Measurements from ENCODE around the gene SASH1.
A peak's percentile ranks its signal among the peaks of the same experiment; 100 is the strongest.

Gene SASH1

GRCh38 chr6:148342350-148343046, at the start of gene SASH1:
SASH1 (plus strand) TSS chr6:148342838; CDS start chr6:148343068, 230 bp downstream.
- DNase-seq, result peak; percentile 27 to 38

- DNase-seq, result no peak
Measured at GRCh38 chr6:148293181-148293995, 49.2 kb upstream of the SASH1 start.

- no peak for DNase-seq
Measured at GRCh38 chr6:148294059-148294458, 48.6 kb upstream of the SASH1 start.

- no peak for DNase-seq
Measured at GRCh38 chr6:148295261-148295887, 47.3 kb upstream of the SASH1 start.

- DNase-seq, result no peak
Measured at GRCh38 chr6:148296771-148297170, 45.9 kb upstream of the SASH1 start.

- DNase-seq, result no peak
Measured at GRCh38 chr6:148298683-148299082, 44.0 kb upstream of the SASH1 start.

- DNase-seq, result no peak
Measured at GRCh38 chr6:148303616-148304015, 39.0 kb upstream of the SASH1 start.

GRCh38 chr6:148304976-148305375, 37.7 kb upstream of the SASH1 start:
- no peak for DNase-seq

GRCh38 chr6:148306286-148306685, 36.4 kb upstream of the SASH1 start:
- DNase-seq, result no peak

- no peak for DNase-seq
Measured at GRCh38 chr6:148307405-148307804, 35.2 kb upstream of the SASH1 start.

GRCh38 chr6:148309301-148309700, 33.3 kb upstream of the SASH1 start:
- DNase-seq, result no peak

- DNase-seq, result no peak
Measured at GRCh38 chr6:148311966-148312669, 30.5 kb upstream of the SASH1 start.

GRCh38 chr6:148313488-148313887, 29.1 kb upstream of the SASH1 start:
- no peak for DNase-seq

GRCh38 chr6:148316308-148316707, 26.3 kb upstream of the SASH1 start:
- DNase-seq, result no peak

GRCh38 chr6:148317051-148317450, 25.6 kb upstream of the SASH1 start:
- DNase-seq, result no peak

- no peak for DNase-seq
Measured at GRCh38 chr6:148317739-148318138, 24.9 kb upstream of the SASH1 start.

GRCh38 chr6:148322704-148323103, 19.9 kb upstream of the SASH1 start:
- no peak for DNase-seq

GRCh38 chr6:148323344-148323743, 19.3 kb upstream of the SASH1 start:
- no peak for DNase-seq

GRCh38 chr6:148324297-148324985, 18.2 kb upstream of the SASH1 start:
- no peak for DNase-seq

- no peak for DNase-seq
Measured at GRCh38 chr6:148325316-148326068, 17.1 kb upstream of the SASH1 start.

GRCh38 chr6:148328876-148329555, 13.6 kb upstream of the SASH1 start:
- DNase-seq, result no peak

All from activated T-cell treated with anti-CD3 and anti-CD28 coated beads, Interleukin-2, amount 50 U/mL, for 48 hours (primary cell).